ENCODE results near the gene PRKCZ.

The PRKCZ gene

GRCh38 chr1:2132222-2133038, 82.2 kb downstream of the PRKCZ start:
- peak overlapping the region; percentile 70 for H3K9ac ChIP-seq (ENCODE audit: insufficient read length, low read depth)
- H3K36me3 ChIP-seq (ENCODE audit: insufficient read depth, insufficient read length, low read length), result peaks cover 4% of the 10 kb centered on the region
- H3K9me3 ChIP-seq (ENCODE audit: insufficient read depth, low read length), result no peaks in the 10 kb centered on the region
- H3K4me3 ChIP-seq (ENCODE audit: insufficient read length, low read depth), result peak overlapping the region; percentile 34
- DNase-seq (ENCODE audit: low read depth, low spot score), result no peak
- H3K4me1 ChIP-seq (ENCODE audit: insufficient read depth, insufficient read length), result peaks cover 20% of the 10 kb centered on the region
- TF ChIP-seq SUZ12 (IDR thresholded peaks at IDR 0.05; ENCODE audit: extremely low read depth, insufficient read depth, insufficient read length), result no peak
- TF ChIP-seq YY1 (IDR thresholded peaks at IDR 0.05; ENCODE audit: insufficient read depth, insufficient read length), result no peak
- TF ChIP-seq ZNF274 (IDR thresholded peaks at IDR 0.05; ENCODE audit: low read depth, low read length), result no peak
- no peaks in the 10 kb centered on the region for H3K27me3 ChIP-seq (ENCODE audit: insufficient read depth, insufficient read length)

GRCh38 chr1:2133039-2133878, 83.0 kb downstream of the PRKCZ start:
- Histone ChIP-seq H3K4me3 (ENCODE audit: insufficient read length, low read depth) (peak overlapping the region; percentile 34), H3K9me3 (ENCODE audit: insufficient read depth, low read length) (no peaks in the 10 kb centered on the region), H3K4me1 (ENCODE audit: insufficient read depth, insufficient read length) (peaks cover 20% of the 10 kb centered on the region), H3K9ac (ENCODE audit: insufficient read length, low read depth) (peak overlapping the region; percentile 79), H3K36me3 (ENCODE audit: insufficient read depth, insufficient read length, low read length) (peaks cover 4% of the 10 kb centered on the region), H3K27me3 (ENCODE audit: insufficient read depth, insufficient read length) (no peaks in the 10 kb centered on the region)
- peak; percentile 88 for DNase-seq (ENCODE audit: low read depth, low spot score)
- TF ChIP-seq SUZ12 (IDR thresholded peaks at IDR 0.05; ENCODE audit: extremely low read depth, insufficient read depth, insufficient read length) (no peak), ZNF274 (IDR thresholded peaks at IDR 0.05; ENCODE audit: low read depth, low read length) (no peak), YY1 (IDR thresholded peaks at IDR 0.05; ENCODE audit: insufficient read depth, insufficient read length) (no peak)

GRCh38 chr1:2133879-2134215, 83.6 kb downstream of the PRKCZ start:
- H3K9me3 ChIP-seq (ENCODE audit: insufficient read depth, low read length), result no peaks in the 10 kb centered on the region
- H3K4me1 ChIP-seq (ENCODE audit: insufficient read depth, insufficient read length), result peaks cover 20% of the 10 kb centered on the region
- TF ChIP-seq SUZ12 (IDR thresholded peaks at IDR 0.05; ENCODE audit: extremely low read depth, insufficient read depth, insufficient read length) (no peak), YY1 (IDR thresholded peaks at IDR 0.05; ENCODE audit: insufficient read depth, insufficient read length) (no peak), ZNF274 (IDR thresholded peaks at IDR 0.05; ENCODE audit: low read depth, low read length) (no peak)
- H3K27me3 ChIP-seq (ENCODE audit: insufficient read depth, insufficient read length), result no peaks in the 10 kb centered on the region
- H3K4me3 ChIP-seq (ENCODE audit: insufficient read length, low read depth), result peak overlapping the region; percentile 28
- H3K9ac ChIP-seq (ENCODE audit: insufficient read length, low read depth), result peak overlapping the region; percentile 79
- DNase-seq (ENCODE audit: low read depth, low spot score), result no peak
- H3K36me3 ChIP-seq (ENCODE audit: insufficient read depth, insufficient read length, low read length), result peaks cover 4% of the 10 kb centered on the region

GRCh38 chr1:2134266-2134620, 84.0 kb downstream of the PRKCZ start:
- Histone ChIP-seq H3K27me3 (ENCODE audit: insufficient read depth, insufficient read length) (no peaks in the 10 kb centered on the region), H3K4me1 (ENCODE audit: insufficient read depth, insufficient read length) (peaks cover 20% of the 10 kb centered on the region), H3K9ac (ENCODE audit: insufficient read length, low read depth) (peak overlapping the region; percentile 29), H3K9me3 (ENCODE audit: insufficient read depth, low read length) (no peaks in the 10 kb centered on the region), H3K36me3 (ENCODE audit: insufficient read depth, insufficient read length, low read length) (peaks cover 4% of the 10 kb centered on the region), H3K4me3 (ENCODE audit: insufficient read length, low read depth) (no peak overlapping the region)
- no peak for DNase-seq (ENCODE audit: low read depth, low spot score)
- TF ChIP-seq ZNF274 (IDR thresholded peaks at IDR 0.05; ENCODE audit: low read depth, low read length) (no peak), YY1 (IDR thresholded peaks at IDR 0.05; ENCODE audit: insufficient read depth, insufficient read length) (no peak), SUZ12 (IDR thresholded peaks at IDR 0.05; ENCODE audit: extremely low read depth, insufficient read depth, insufficient read length) (no peak)

GRCh38 chr1:2134621-2135307, 84.6 kb downstream of the PRKCZ start:
- DNase-seq (ENCODE audit: low read depth, low spot score), result no peak
- Histone ChIP-seq H3K27me3 (ENCODE audit: insufficient read depth, insufficient read length) (no peaks in the 10 kb centered on the region), H3K9ac (ENCODE audit: insufficient read length, low read depth) (peak overlapping the region; percentile 76), H3K4me1 (ENCODE audit: insufficient read depth, insufficient read length) (peaks cover 20% of the 10 kb centered on the region), H3K36me3 (ENCODE audit: insufficient read depth, insufficient read length, low read length) (peaks cover 4% of the 10 kb centered on the region), H3K9me3 (ENCODE audit: insufficient read depth, low read length) (no peaks in the 10 kb centered on the region), H3K4me3 (ENCODE audit: insufficient read length, low read depth) (no peak overlapping the region)
- TF ChIP-seq YY1 (IDR thresholded peaks at IDR 0.05; ENCODE audit: insufficient read depth, insufficient read length) (no peak), ZNF274 (IDR thresholded peaks at IDR 0.05; ENCODE audit: low read depth, low read length) (no peak), SUZ12 (IDR thresholded peaks at IDR 0.05; ENCODE audit: extremely low read depth, insufficient read depth, insufficient read length) (no peak)

- Histone ChIP-seq H3K4me1 (ENCODE audit: insufficient read depth, insufficient read length) (peaks cover 20% of the 10 kb centered on the region), H3K9ac (ENCODE audit: insufficient read length, low read depth) (peak overlapping the region; percentile 76), H3K36me3 (ENCODE audit: insufficient read depth, insufficient read length, low read length) (peaks cover 4% of the 10 kb centered on the region), H3K9me3 (ENCODE audit: insufficient read depth, low read length) (no peaks in the 10 kb centered on the region), H3K27me3 (ENCODE audit: insufficient read depth, insufficient read length) (no peaks in the 10 kb centered on the region), H3K4me3 (ENCODE audit: insufficient read length, low read depth) (no peak overlapping the region)
- TF ChIP-seq SUZ12 (IDR thresholded peaks at IDR 0.05; ENCODE audit: extremely low read depth, insufficient read depth, insufficient read length), result no peak
- no peak for TF ChIP-seq ZNF274 (IDR thresholded peaks at IDR 0.05; ENCODE audit: low read depth, low read length)
- no peak for TF ChIP-seq YY1 (IDR thresholded peaks at IDR 0.05; ENCODE audit: insufficient read depth, insufficient read length)
- DNase-seq (ENCODE audit: low read depth, low spot score), result no peak
These were observed 85.2 kb downstream of the PRKCZ start for GRCh38 chr1:2135441-2135841.

Measured in NT2/D1 (cell line).